22Rv1 (cell line): Measurements from ENCODE around the gene RNASE12.

Experiments
- ZFX ChIP-seq: fragments of 450-650 bp; IDR thresholded peaks from 2 replicates; pipeline ENCODE4 v1.6.1; 2017; ENCODE audit warnings: antibody characterized with exemption, borderline replicate concordance
- TF ChIP-seq, protein P1 (sequence below): fragments of 450-650 bp; IDR thresholded peaks from 2 replicates; pipeline ENCODE4 v1.5.1; 2017; ENCODE audit warnings: mild to moderate bottlenecking

DNA sequence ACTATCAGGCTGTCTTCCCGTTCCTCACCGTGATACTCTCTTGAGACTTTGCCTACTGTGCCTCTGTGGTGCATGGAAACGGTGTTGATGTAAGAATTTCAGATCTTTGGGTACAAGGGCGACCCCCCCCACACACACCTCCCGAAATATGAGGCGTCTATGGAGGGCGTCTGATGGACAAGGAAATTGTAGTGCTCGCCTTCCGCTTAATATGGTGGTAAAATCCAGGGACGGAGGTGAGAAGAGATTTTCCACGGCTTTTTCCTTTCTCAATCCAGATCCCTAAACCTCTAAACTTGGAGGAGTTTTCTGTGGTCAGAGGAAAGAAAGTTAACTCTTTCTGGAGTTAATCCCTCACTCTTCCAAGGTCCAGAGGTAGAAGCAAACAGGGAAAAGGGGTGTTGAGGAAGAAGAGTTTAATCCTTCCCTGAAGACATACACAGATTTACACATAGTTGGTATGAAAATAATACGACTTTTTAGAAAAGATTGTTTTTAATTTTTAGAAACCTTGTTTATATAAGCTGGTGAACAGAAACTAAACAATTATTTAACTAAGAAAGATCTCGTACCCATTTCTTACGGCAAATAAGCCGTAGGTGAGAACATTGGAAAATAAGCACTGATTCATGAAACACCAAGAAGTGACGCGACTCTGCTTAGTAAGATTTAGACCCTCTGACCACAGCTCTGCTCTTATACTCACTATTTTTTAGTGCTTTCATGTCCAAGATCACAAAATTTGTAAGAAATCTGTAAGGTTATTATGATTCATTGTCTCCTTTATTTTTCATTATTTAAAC lies 23.1 kb upstream of the RNASE12 start:
- TF ChIP-seq, protein P1, sequence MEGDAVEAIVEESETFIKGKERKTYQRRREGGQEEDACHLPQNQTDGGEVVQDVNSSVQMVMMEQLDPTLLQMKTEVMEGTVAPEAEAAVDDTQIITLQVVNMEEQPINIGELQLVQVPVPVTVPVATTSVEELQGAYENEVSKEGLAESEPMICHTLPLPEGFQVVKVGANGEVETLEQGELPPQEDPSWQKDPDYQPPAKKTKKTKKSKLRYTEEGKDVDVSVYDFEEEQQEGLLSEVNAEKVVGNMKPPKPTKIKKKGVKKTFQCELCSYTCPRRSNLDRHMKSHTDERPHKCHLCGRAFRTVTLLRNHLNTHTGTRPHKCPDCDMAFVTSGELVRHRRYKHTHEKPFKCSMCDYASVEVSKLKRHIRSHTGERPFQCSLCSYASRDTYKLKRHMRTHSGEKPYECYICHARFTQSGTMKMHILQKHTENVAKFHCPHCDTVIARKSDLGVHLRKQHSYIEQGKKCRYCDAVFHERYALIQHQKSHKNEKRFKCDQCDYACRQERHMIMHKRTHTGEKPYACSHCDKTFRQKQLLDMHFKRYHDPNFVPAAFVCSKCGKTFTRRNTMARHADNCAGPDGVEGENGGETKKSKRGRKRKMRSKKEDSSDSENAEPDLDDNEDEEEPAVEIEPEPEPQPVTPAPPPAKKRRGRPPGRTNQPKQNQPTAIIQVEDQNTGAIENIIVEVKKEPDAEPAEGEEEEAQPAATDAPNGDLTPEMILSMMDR: no peak
- TF ChIP-seq ZFX: no peak
